HG03103 (cell line): ENCODE data around the gene HCFC1R1.

Experiments used
- ATAC-seq: cut with Tn5 transposase; IDR thresholded peaks from one replicate; pipeline ENCODE4 v1.9.1; 2021; ENCODE audit warnings: low read depth; ENCODE audit not compliant: unreplicated experiment

Gene HCFC1R1

DNA sequence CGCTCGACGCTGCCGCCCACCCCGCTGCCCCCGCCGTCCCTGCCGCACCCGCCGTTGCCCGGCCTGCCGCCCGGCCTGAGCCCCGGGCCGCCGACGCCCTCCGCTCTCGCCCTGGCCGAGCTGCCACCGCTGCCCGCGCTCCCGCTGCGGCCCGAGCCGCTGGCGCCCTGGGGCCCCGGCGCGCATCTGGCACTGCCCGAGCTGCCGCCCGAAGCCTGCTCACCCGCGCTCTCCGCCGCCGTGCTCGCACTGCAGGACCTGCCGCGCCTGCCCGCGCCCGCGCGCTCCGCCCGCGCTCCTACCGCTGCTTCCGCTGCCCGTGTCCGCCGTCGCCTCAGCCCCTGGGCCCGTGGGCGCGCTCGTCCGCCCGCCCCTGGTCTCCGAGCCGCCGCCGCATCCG is 19.4 kb downstream of the HCFC1R1 start:
- ATAC-seq = no peak

GRCh38 chr16:3003582-3004270 is 20.0 kb downstream of the HCFC1R1 start:
- ATAC-seq = peak; percentile 93

DNA sequence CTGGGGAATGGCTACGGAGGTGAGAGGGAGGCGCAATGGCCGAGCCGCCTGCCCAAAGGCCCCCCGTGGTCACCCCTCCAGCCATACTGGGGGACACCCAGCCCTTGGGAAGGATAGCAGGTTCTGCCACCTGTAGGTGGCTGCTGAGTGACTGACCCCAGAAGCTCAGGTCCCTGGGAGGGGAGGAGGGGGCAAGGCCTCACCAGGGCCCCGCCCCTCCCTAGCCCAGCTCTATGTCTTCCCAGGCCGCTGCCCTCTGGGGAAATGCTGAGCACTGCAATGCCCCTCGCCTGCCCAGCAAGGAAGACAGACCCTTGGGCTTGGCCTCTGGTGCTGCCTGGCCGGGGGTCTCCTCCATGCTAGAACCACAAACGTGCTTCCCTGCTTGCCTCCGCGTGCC is 22.4 kb downstream of the HCFC1R1 start:
- no peak for ATAC-seq

GRCh38 chr16:3000540-3000939 is 23.2 kb downstream of the HCFC1R1 start:
- no peak for ATAC-seq

DNA sequence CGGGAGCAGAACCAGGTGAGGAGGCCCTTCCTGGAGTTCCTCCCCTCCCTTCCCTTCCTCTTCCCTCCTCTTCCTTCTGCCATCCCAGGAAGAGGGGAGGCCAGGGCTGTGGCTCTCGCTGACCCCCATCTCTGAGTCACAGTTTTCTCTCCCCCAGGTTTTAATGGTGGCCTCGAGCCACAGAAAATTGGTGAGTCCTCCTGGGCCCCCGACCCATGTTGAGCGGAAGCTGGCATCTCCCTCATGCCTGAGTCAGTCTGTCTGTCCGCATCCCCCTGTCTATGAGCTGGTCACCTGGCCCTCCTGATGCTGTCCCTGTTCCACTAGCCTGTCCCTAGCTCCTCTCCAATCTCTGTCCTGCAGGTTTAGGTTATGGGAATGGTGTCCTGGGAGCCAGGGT is 23.8 kb downstream of the HCFC1R1 start:
- no peak for ATAC-seq

DNA sequence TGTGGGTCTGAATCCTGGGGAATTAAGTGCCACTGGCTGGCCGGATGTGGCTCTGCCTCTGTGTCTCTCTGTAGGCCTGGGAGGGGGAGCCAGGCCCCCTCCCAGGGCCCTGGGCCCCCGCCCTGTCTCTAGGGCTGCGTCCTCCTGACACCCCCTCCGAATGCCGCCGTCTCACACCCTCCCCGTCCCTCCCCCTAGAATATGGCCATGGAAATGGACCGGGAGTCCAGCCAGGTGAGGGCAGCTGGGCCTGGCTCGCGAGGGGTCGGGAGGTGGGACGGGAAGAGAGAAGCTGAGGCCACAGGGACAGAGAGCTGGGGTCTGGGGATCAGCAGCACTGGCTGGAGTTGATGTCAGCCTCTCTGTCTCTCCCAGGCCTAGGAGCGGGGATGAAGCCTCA is 27.4 kb downstream of the HCFC1R1 start:
- no peak for ATAC-seq

- ATAC-seq = no peak
These were observed 31.2 kb downstream of the HCFC1R1 start for GRCh38 chr16:2992383-2993081.

- no peak for ATAC-seq
These were observed 32.0 kb downstream of the HCFC1R1 start for GRCh38 chr16:2991566-2992261.

- no peak for ATAC-seq
These were observed 32.9 kb downstream of the HCFC1R1 start for GRCh38 chr16:2990891-2991290.

DNA sequence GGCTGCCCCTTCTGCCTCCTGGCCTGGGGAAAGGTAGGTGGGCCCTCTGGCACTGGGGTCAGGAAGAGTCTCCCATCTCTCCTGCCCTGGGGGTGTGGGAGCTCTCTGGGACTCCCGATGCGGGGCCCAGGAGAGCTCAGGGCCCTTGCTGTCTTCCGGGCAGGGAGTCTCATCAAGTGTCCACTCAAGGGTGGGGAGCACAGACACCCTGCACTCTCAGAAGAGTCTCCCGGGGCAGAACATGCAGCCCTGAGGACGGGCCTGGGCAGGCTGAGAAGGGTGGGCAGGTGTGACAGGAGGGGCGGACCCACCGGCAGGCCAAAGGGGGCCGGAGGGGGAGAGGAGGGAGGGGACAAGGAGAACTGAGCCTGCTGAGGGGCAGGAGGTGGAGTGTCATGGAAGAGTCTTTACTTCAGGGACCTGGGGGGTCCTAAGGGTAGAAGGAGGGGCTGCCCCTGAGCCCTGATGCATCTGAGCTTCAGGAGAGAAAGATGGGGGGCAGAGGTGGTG is 35.1 kb downstream of the HCFC1R1 start:
- ATAC-seq = no peak

- no peak for ATAC-seq
These were observed 35.9 kb downstream of the HCFC1R1 start for GRCh38 chr16:2987833-2988232.

- ATAC-seq = no peak
These were observed 36.5 kb downstream of the HCFC1R1 start for GRCh38 chr16:2987286-2987685.

GRCh38 chr16:2986623-2987188 is 37.0 kb downstream of the HCFC1R1 start:
- ATAC-seq = no peak

DNA sequence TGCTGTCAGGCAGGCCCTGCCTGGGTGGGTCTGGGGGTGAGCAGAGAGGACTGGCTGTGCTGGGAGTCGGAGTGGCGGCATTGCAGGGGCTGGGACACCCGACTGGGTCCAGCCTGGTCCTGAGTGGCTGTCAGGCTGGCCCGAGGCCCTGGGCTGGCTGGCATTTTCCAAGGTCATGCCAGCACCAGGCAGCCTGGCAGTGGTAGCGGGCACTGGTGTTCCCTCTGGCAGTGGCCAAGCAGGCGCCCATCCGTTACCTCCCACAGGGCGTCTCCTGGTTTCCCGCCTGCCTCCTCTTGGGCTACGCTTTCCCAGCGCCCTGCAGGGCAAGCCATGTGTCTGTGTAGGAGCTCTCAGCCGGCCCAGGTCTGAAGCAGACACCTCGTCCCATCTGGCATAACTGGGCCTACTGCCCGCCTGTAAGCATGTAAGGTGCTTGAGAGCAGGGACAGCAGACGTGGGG is 37.8 kb downstream of the HCFC1R1 start:
- ATAC-seq = no peak

GRCh38 chr16:2985462-2985861 is 38.3 kb downstream of the HCFC1R1 start:
- no peak for ATAC-seq

GRCh38 chr16:2983706-2984136 is 40.0 kb downstream of the HCFC1R1 start:
- no peak for ATAC-seq

- ATAC-seq = no peak
These were observed 41.3 kb downstream of the HCFC1R1 start for GRCh38 chr16:2982402-2982801.

GRCh38 chr16:2981899-2982250 is 41.9 kb downstream of the HCFC1R1 start:
- ATAC-seq = no peak

GRCh38 chr16:2981177-2981898 is 42.4 kb downstream of the HCFC1R1 start:
- no peak for ATAC-seq
